Skeletal muscle satellite cell (primary cell): ENCODE data around the gene KIF22.
A peak's percentile ranks its signal among the peaks of the same experiment; 100 is the strongest.
"Not testable (repeated sequence)": the region's sequence is repeated elsewhere in the genome, so short reads cannot be mapped to it uniquely, and the experiment has no call there.

Source experiments
- H3K27me3 ChIP-seq: 2 replicates; pipeline ENCODE4 v1.7.0; 2013; ENCODE audit warnings: low read length; ENCODE audit not compliant: control insufficient read depth, insufficient read depth
- H3K36me3 ChIP-seq: 2 replicates; pipeline ENCODE4 v1.7.0; 2013; ENCODE audit warnings: mild to moderate bottlenecking, control low read depth, low read length; ENCODE audit not compliant: insufficient read depth
- H3K4me1 ChIP-seq: 2 replicates; pipeline ENCODE4 v1.7.0; 2013; ENCODE audit warnings: low read length; ENCODE audit not compliant: control insufficient read depth, insufficient read depth
- H3K4me2 ChIP-seq: 2 replicates; pipeline ENCODE4 v1.7.0; 2013; ENCODE audit warnings: mild to moderate bottlenecking, low read length
- H3K4me3 ChIP-seq: 2 replicates; pipeline ENCODE4 v1.7.0; 2013; ENCODE audit warnings: low read length
- H3K9ac ChIP-seq: 2 replicates; pipeline ENCODE4 v1.7.0; 2013; ENCODE audit warnings: mild to moderate bottlenecking, low read depth, low read length, moderate library complexity
- H3K9me3 ChIP-seq: replicated peaks from 2 replicates; pipeline ENCODE4 v1.7.0; 2013; ENCODE audit warnings: mild to moderate bottlenecking, control low read depth, low read length

The KIF22 gene

GRCh38 chr16:29787155-29787554, 3.4 kb upstream of the KIF22 start:
- H3K36me3 ChIP-seq, H3K27me3 ChIP-seq, H3K9me3 ChIP-seq, H3K4me3 ChIP-seq, H3K4me2 ChIP-seq, H3K9ac ChIP-seq: not testable (repeated sequence)
- H3K4me1 ChIP-seq, result peaks cover 20% of the 10 kb centered on the region

GRCh38 chr16:29789775-29790182, 772 bp upstream of the KIF22 start:
- H3K4me1 ChIP-seq, result peaks cover 21% of the 10 kb centered on the region
- H3K4me3 ChIP-seq, result peak overlapping the region; percentile 75
- no peaks in the 10 kb centered on the region for H3K36me3 ChIP-seq
- no peaks in the 10 kb centered on the region for H3K27me3 ChIP-seq
- peak overlapping the region; percentile 94 for H3K4me2 ChIP-seq
- no peaks in the 10 kb centered on the region for H3K9me3 ChIP-seq
- H3K9ac ChIP-seq, result peak overlapping the region; percentile 84

- H3K4me2 ChIP-seq, result peak overlapping the region; percentile 88
- no peaks in the 10 kb centered on the region for H3K27me3 ChIP-seq
- H3K9me3 ChIP-seq, result no peaks in the 10 kb centered on the region
- H3K9ac ChIP-seq, result peak overlapping the region; percentile 81
- peaks cover 16% of the 10 kb centered on the region for H3K4me1 ChIP-seq
- peak overlapping the region; percentile 81 for H3K4me3 ChIP-seq
- H3K36me3 ChIP-seq, result peaks cover 4% of the 10 kb centered on the region
Observed at GRCh38 chr16:29790949-29791844, 646 bp downstream of the KIF22 start.

- H3K36me3 ChIP-seq, result peaks cover 11% of the 10 kb centered on the region
- peak overlapping the region; percentile 88 for H3K4me2 ChIP-seq
- peak overlapping the region; percentile 81 for H3K4me3 ChIP-seq
- no peaks in the 10 kb centered on the region for H3K9me3 ChIP-seq
- H3K9ac ChIP-seq, result peak overlapping the region; percentile 81
- H3K27me3 ChIP-seq, result no peaks in the 10 kb centered on the region
- H3K4me1 ChIP-seq, result peaks cover 16% of the 10 kb centered on the region
Observed at GRCh38 chr16:29791845-29792807, 1.6 kb downstream of the KIF22 start.

- not testable (repeated sequence) for H3K9ac ChIP-seq, H3K4me3 ChIP-seq, H3K4me2 ChIP-seq
Observed at GRCh38 chr16:29793153-29793552, 2.6 kb downstream of the KIF22 start.

GRCh38 chr16:29794231-29794710, 3.7 kb downstream of the KIF22 start:
- peaks cover 32% of the 10 kb centered on the region for H3K36me3 ChIP-seq
- peaks cover 16% of the 10 kb centered on the region for H3K4me1 ChIP-seq
- H3K27me3 ChIP-seq, result no peaks in the 10 kb centered on the region
- H3K9ac ChIP-seq, result no peak overlapping the region
- no peak overlapping the region for H3K4me2 ChIP-seq
- H3K4me3 ChIP-seq, result no peak overlapping the region
- H3K9me3 ChIP-seq, result no peaks in the 10 kb centered on the region

More at GRCh38 chr16:29793153-29793552, 2.6 kb downstream of the KIF22 start:
- H3K9me3 ChIP-seq, H3K27me3 ChIP-seq: not testable (repeated sequence)
- Histone ChIP-seq H3K4me1 (peaks cover 16% of the 10 kb centered on the region), H3K36me3 (peaks cover 21% of the 10 kb centered on the region)

DNA sequence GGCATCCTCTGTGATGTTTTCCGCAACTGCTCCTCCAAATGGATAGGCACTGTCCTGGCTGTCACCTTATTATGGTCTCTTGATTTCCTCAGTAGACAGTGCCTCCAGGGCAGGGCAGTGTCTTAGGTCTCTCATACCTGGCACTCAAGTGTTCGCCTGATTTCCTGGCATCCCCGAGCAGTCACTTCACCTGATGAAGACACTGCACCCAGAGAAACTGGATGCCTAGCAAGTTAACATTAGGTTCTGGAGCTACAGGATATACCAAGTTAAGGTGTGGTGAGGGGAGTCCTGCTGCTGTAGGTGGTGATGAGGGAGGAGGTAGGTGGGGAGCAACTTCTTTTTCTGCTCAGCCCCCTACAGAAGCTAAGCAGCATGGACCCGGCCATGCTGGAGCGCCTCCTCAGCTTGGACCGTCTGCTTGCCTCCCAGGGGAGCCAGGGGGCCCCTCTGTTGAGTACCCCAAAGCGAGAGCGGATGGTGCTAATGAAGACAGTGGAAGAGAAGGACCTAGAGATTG, 11.9 kb downstream of the KIF22 start:
- H3K4me3 ChIP-seq, result no peak overlapping the region
- no peak overlapping the region for H3K9ac ChIP-seq
- no peaks in the 10 kb centered on the region for H3K9me3 ChIP-seq
- H3K4me1 ChIP-seq, result peaks cover 15% of the 10 kb centered on the region
- H3K27me3 ChIP-seq, result no peaks in the 10 kb centered on the region
- H3K4me2 ChIP-seq, result no peak overlapping the region
- peaks cover 51% of the 10 kb centered on the region for H3K36me3 ChIP-seq

DNA sequence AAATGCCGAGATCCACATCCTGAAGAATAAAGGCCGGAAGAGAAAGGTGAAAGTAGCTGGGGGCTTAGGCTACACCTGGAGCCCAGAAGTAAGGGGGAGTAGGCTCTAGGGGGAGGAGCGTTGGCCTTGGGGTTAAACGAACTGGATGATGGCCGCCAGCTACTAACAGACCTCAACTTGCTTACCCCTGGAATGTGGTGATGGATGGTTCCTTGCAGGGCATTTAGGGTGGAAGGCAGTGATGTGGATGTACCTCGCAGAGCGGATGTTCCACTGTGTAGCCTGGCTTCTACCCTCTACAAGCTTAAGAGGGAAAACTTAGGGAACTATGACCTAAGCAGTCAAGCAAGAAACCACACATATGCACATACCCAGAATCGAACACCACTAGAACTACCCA, 13.5 kb downstream of the KIF22 start:
- peak overlapping the region; percentile 89 for H3K9ac ChIP-seq
- peaks cover 42% of the 10 kb centered on the region for H3K36me3 ChIP-seq
- peak overlapping the region; percentile 99 for H3K4me2 ChIP-seq
- peaks cover 28% of the 10 kb centered on the region for H3K4me1 ChIP-seq
- no peaks in the 10 kb centered on the region for H3K27me3 ChIP-seq
- no peak overlapping the region for H3K4me3 ChIP-seq
- no peaks in the 10 kb centered on the region for H3K9me3 ChIP-seq

DNA sequence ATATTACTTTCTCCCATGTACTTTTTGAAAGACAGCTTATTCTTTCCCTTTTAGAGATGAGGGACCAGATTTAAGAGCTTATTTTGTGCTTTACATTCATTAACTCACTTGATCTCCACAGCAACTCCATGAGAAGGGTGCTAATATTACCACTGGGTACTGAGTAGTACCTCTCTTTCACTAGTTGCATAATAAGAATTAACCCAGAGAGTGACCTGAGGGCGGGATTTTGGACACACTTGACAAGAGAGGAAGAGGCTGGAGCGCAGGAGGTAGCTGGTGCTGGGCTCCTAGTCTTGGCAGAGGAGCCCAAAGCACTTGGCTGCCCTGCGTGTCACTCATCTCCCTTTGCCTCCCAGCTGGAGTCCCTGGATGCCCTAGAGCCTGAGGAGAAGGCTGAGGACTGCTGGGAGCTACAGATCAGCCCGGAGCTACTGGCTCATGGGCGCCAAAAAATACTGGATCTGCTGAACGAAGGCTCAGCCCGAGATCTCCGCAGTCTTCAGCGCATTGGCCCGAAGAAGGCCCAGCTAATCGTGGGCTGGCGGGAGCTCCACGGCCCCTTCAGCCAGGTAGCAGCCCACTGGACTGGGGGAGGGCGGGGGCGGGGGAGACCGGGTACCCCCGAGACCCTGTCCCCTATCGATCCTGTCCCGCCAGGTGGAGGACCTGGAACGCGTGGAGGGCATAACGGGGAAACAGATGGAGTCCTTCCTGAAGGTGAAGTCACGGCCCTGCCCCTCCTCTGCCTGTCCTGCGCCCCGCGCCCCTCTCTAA, 14.1 kb downstream of the KIF22 start:
- no peaks in the 10 kb centered on the region for H3K9me3 ChIP-seq
- H3K4me2 ChIP-seq, result peak overlapping the region; percentile 99
- H3K4me1 ChIP-seq, result peaks cover 32% of the 10 kb centered on the region
- H3K4me3 ChIP-seq, result peak overlapping the region; percentile 78
- no peaks in the 10 kb centered on the region for H3K27me3 ChIP-seq
- peak overlapping the region; percentile 89 for H3K9ac ChIP-seq
- H3K36me3 ChIP-seq, result peaks cover 40% of the 10 kb centered on the region

GRCh38 chr16:29805232-29806098, 14.9 kb downstream of the KIF22 start:
- Histone ChIP-seq H3K27me3 (no peaks in the 10 kb centered on the region), H3K4me3 (peak overlapping the region; percentile 78), H3K4me2 (peak overlapping the region; percentile 99), H3K9ac (peak overlapping the region; percentile 89), H3K4me1 (peaks cover 39% of the 10 kb centered on the region), H3K9me3 (no peaks in the 10 kb centered on the region), H3K36me3 (peaks cover 41% of the 10 kb centered on the region)
